ENCODE measurements around the gene C4orf51. TPM values are rescaled to one million over a fixed set of nuclear protein-coding genes. Genes with fewer than 3 reads are reported as not detected.
"Not testable (repeated sequence)": the region's sequence is repeated elsewhere in the genome, so short reads cannot be mapped to it uniquely, and the experiment has no call there.

Gene C4orf51
- total RNA-seq, 4 donors from 2014 or later, result not detected

DNA sequence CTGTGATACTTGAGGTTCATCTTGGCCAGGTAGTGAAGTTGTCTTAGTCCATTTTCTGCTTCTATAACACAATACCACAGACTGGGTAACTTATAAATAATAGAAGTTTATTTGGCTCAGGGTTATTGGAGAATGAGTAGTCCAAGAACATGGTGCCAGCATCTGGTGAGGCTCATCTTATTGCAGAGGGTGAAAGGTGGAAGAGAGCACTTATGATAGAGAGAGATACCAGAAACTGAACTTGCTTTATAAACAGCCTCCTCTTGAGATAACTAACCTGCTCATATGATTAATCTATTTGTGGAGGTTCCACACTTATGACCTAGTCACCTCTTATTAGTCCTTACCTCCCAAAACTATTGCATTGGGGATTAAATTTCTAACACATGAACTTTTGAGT lies 1.6 kb downstream of the C4orf51 start:
- DNase-seq (ENCODE audit: low spot score) (no peak), ATAC-seq (ENCODE audit: low FRiP score) (no peak)
- TF ChIP-seq, protein P1, sequence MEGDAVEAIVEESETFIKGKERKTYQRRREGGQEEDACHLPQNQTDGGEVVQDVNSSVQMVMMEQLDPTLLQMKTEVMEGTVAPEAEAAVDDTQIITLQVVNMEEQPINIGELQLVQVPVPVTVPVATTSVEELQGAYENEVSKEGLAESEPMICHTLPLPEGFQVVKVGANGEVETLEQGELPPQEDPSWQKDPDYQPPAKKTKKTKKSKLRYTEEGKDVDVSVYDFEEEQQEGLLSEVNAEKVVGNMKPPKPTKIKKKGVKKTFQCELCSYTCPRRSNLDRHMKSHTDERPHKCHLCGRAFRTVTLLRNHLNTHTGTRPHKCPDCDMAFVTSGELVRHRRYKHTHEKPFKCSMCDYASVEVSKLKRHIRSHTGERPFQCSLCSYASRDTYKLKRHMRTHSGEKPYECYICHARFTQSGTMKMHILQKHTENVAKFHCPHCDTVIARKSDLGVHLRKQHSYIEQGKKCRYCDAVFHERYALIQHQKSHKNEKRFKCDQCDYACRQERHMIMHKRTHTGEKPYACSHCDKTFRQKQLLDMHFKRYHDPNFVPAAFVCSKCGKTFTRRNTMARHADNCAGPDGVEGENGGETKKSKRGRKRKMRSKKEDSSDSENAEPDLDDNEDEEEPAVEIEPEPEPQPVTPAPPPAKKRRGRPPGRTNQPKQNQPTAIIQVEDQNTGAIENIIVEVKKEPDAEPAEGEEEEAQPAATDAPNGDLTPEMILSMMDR (IDR thresholded peaks at IDR 0.05), result no peak

GRCh38 chr4:145681956-145682355 lies 2.0 kb downstream of the C4orf51 start:
- no peak for ATAC-seq (ENCODE audit: low FRiP score)
- DNase-seq (ENCODE audit: low spot score), result no peak
- TF ChIP-seq, protein P1 (IDR thresholded peaks at IDR 0.05), result no peak

GRCh38 chr4:145686991-145687390 lies 7.0 kb downstream of the C4orf51 start:
- ATAC-seq (ENCODE audit: low FRiP score), result no peak
- DNase-seq (ENCODE audit: low spot score), result no peak
- TF ChIP-seq, protein P1 (IDR thresholded peaks at IDR 0.05), result no peak

DNA sequence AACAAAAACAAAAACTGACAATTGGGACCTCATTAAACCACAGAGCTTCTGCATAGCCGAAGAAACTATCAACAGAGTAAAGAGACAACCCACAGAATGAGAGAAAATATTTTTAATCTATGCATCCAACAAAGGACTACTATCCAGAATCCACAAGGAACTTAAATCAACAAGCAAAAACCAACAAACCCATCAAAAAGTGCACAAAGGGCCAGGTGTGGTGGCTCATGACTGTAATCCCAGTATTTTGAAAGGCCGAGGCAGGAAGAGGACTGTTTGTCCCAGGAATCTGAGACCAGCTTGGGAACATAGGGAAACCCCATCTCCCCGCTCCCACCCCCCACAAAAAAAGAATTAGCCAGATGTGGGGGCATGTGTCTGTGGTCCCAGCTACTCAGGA lies 10.7 kb downstream of the C4orf51 start:
- TF ChIP-seq, protein P1 (IDR thresholded peaks at IDR 0.05), result no peak
- ATAC-seq (ENCODE audit: low FRiP score), result no peak
- no peak for DNase-seq (ENCODE audit: low spot score)

DNA sequence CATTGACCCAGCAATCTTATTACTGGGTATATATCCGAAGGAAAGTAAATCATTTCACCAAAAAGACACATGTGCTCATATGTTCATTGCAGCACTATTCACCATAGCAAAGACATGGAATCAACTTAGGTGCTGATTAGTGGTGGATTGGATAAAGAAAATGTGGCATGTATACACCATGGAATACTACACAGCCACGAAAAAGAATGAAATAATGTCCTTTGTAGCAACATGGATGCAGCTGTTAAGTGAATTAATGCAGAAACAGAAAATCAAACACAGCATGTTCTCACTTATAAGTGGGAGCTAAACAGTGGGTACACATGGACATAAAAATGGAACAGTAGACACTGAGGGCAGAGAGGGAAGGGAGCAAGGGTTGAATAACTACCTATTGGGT lies 11.5 kb downstream of the C4orf51 start:
- not testable (repeated sequence) for ATAC-seq (ENCODE audit: low FRiP score); DNase-seq (ENCODE audit: low spot score)

- TF ChIP-seq, protein P1 (IDR thresholded peaks at IDR 0.05), result no peak
- DNase-seq (ENCODE audit: low spot score) (no peak), ATAC-seq (ENCODE audit: low FRiP score) (no peak)
Observed at GRCh38 chr4:145694929-145695328, 15.0 kb downstream of the C4orf51 start.

- ATAC-seq (ENCODE audit: low FRiP score), result no peak
- DNase-seq (ENCODE audit: low spot score), result no peak
- TF ChIP-seq, protein P1 (IDR thresholded peaks at IDR 0.05), result no peak
Observed at GRCh38 chr4:145697332-145697731, 17.4 kb downstream of the C4orf51 start.

DNA sequence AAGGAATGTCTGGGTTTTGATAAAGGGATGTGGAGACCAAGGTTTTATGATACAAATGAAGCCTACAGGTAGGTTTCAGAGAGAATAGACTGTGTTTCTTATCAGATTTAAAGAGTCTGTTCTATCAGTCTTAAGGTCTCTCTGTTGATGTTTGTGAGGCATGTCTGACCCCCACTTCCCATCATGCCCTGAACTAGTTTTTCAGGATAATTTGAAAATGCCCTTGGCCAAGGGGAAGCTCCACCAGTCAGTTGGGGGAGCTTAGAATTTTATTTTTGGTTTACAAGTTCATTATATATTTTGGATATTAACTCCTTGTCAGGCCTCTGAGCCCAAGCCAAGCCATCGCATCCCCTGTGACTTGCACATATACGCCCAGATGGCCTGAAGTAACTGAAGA lies 18.6 kb downstream of the C4orf51 start:
- TF ChIP-seq, protein P1 (IDR thresholded peaks at IDR 0.05), result no peak
- DNase-seq (ENCODE audit: low spot score) (no peak), ATAC-seq (ENCODE audit: low FRiP score) (no peak)
